GM18873 (cell line): ENCODE data around the gene LRP3.

Experiments
- ATAC-seq: cut with Tn5 transposase; IDR thresholded peaks from one replicate; pipeline ENCODE4 v1.9.1; 2021; ENCODE audit warnings: mild to moderate bottlenecking, moderate library complexity, moderate number of reproducible peaks; ENCODE audit not compliant: unreplicated experiment, low FRiP score

The LRP3 gene

GRCh38 chr19:33251076-33251475 lies 56.9 kb downstream of the LRP3 start:
- no peak for ATAC-seq

- no peak for ATAC-seq
These were observed 57.5 kb downstream of the LRP3 start for GRCh38 chr19:33251526-33252090.

DNA sequence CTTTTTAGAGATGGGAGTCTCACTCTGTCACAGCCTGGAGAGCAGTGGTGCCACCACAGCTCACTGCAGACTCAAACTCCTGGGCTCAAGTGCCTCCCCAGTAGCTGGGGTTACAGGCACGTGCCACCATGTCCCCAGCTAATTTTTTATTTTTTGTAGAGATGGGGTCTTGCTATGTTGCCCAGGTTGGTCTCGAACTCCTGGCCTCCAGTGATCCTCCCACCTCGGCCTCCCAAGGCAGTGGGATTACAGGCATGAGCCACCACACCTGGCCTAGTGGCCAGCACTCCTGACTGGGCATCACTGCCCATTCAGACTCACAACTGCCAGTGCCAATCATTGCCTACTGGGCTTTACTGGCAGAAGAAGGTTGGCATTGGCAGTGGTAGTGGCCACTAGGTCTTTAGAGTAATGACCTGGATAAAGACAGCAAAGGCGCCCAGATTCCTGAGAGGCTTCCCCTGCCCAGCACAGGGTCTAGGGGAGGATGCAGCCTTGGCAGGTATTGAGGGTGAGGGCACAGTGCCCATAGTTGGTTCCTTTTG lies 58.4 kb downstream of the LRP3 start:
- no peak for ATAC-seq

GRCh38 chr19:33252971-33253370 lies 58.8 kb downstream of the LRP3 start:
- no peak for ATAC-seq

GRCh38 chr19:33254245-33254824 lies 60.2 kb downstream of the LRP3 start:
- no peak for ATAC-seq

- ATAC-seq = no peak
These were observed 61.7 kb downstream of the LRP3 start for GRCh38 chr19:33255781-33256180.

GRCh38 chr19:33256261-33256660 lies 62.1 kb downstream of the LRP3 start:
- no peak for ATAC-seq

GRCh38 chr19:33257828-33258227 lies 63.7 kb downstream of the LRP3 start:
- no peak for ATAC-seq
